NT2/D1 (cell line): Measurements from ENCODE around the gene GABRA5.
A peak's percentile ranks its signal among the peaks of the same experiment; 100 is the strongest.

ENCODE experiments used
- DNase-seq: peaks from one replicate; pipeline ENCODE4 v3.0.0-alpha.2; 2011; ENCODE audit warnings: low read depth, low spot score
- H3K27me3 ChIP-seq: 2 replicates; pipeline ENCODE4 v1.6.0; 2011; ENCODE audit warnings: mild to moderate bottlenecking; ENCODE audit not compliant: insufficient read length, insufficient read depth
- H3K36me3 ChIP-seq: 2 replicates; pipeline ENCODE4 v1.6.1; 2011; ENCODE audit warnings: mild to moderate bottlenecking, low read length, mixed read lengths; ENCODE audit not compliant: insufficient read depth, insufficient read length
- H3K4me1 ChIP-seq: 2 replicates; pipeline ENCODE4 v1.5.1; 2011; ENCODE audit not compliant: insufficient read depth, insufficient read length
- H3K4me3 ChIP-seq: 2 replicates; pipeline ENCODE4 v1.5.1; 2011; ENCODE audit warnings: low read depth; ENCODE audit not compliant: insufficient read length
- H3K9ac ChIP-seq: 2 replicates; pipeline ENCODE4 v1.6.0; 2011; ENCODE audit warnings: low read depth; ENCODE audit not compliant: insufficient read length
- H3K9me3 ChIP-seq: 2 replicates; pipeline ENCODE4 v1.5.1; 2011; ENCODE audit warnings: mild to moderate bottlenecking, low read length; ENCODE audit not compliant: insufficient read depth
- SUZ12 ChIP-seq: IDR thresholded peaks from 2 replicates; pipeline ENCODE4 v1.6.1; 2011; ENCODE audit not compliant: insufficient read length, insufficient read depth; ENCODE audit errors: extremely low read depth
- YY1 ChIP-seq: IDR thresholded peaks from 2 replicates; pipeline ENCODE4 v1.6.1; 2011; ENCODE audit not compliant: insufficient read length, insufficient read depth
- ZNF274 ChIP-seq: IDR thresholded peaks from 2 replicates; pipeline ENCODE4 v1.6.1; 2011; ENCODE audit warnings: mild to moderate bottlenecking, low read depth, low read length

The GABRA5 gene

GRCh38 chr15:26945046-26945445 lies 78.2 kb downstream of the GABRA5 start:
- Histone ChIP-seq H3K36me3 (peaks cover 25% of the 10 kb centered on the region), H3K27me3 (no peaks in the 10 kb centered on the region), H3K4me3 (no peak overlapping the region), H3K9ac (no peak overlapping the region), H3K4me1 (no peaks in the 10 kb centered on the region), H3K9me3 (no peaks in the 10 kb centered on the region)
- DNase-seq, result no peak
- TF ChIP-seq SUZ12, result no peak
- TF ChIP-seq ZNF274, result no peak
- no peak for TF ChIP-seq YY1

GRCh38 chr15:26950001-26950400 lies 83.1 kb downstream of the GABRA5 start:
- Histone ChIP-seq H3K27me3 (no peaks in the 10 kb centered on the region), H3K4me1 (no peaks in the 10 kb centered on the region), H3K9ac (no peak overlapping the region), H3K36me3 (no peaks in the 10 kb centered on the region), H3K4me3 (no peak overlapping the region), H3K9me3 (peaks cover 5% of the 10 kb centered on the region; the same call in 1 of the 2 replicates)
- TF ChIP-seq SUZ12 (no peak), ZNF274 (no peak)
- DNase-seq, result no peak

GRCh38 chr15:26954403-26954802 lies 87.5 kb downstream of the GABRA5 start:
- Histone ChIP-seq H3K4me1 (no peaks in the 10 kb centered on the region), H3K9me3 (peaks cover 5% of the 10 kb centered on the region; the same call in 1 of the 2 replicates), H3K36me3 (no peaks in the 10 kb centered on the region), H3K9ac (no peak overlapping the region), H3K4me3 (no peak overlapping the region), H3K27me3 (no peaks in the 10 kb centered on the region)
- no peak for TF ChIP-seq YY1
- no peak for TF ChIP-seq ZNF274
- no peak for DNase-seq

- no peak for TF ChIP-seq YY1
- TF ChIP-seq ZNF274, result no peak
- no peak for TF ChIP-seq SUZ12
- Histone ChIP-seq H3K36me3 (no peaks in the 10 kb centered on the region), H3K4me1 (peaks cover 5% of the 10 kb centered on the region), H3K4me3 (peak overlapping the region; percentile 70), H3K9me3 (no peaks in the 10 kb centered on the region), H3K27me3 (peaks cover 49% of the 10 kb centered on the region), H3K9ac (peak overlapping the region; percentile 79)
- peak; percentile 58 for DNase-seq
Measured at GRCh38 chr15:26967719-26968269, 100.9 kb downstream of the GABRA5 start.

- DNase-seq, result no peak
- peaks cover 53% of the 10 kb centered on the region for H3K27me3 ChIP-seq
- no peak overlapping the region for H3K4me3 ChIP-seq
- TF ChIP-seq ZNF274 (no peak), YY1 (no peak), SUZ12 (no peak)
- no peak overlapping the region for H3K9ac ChIP-seq
- no peaks in the 10 kb centered on the region for H3K36me3 ChIP-seq
- peaks cover 5% of the 10 kb centered on the region for H3K4me1 ChIP-seq
- no peaks in the 10 kb centered on the region for H3K9me3 ChIP-seq
Measured at GRCh38 chr15:26968806-26969205, 101.9 kb downstream of the GABRA5 start.

DNA sequence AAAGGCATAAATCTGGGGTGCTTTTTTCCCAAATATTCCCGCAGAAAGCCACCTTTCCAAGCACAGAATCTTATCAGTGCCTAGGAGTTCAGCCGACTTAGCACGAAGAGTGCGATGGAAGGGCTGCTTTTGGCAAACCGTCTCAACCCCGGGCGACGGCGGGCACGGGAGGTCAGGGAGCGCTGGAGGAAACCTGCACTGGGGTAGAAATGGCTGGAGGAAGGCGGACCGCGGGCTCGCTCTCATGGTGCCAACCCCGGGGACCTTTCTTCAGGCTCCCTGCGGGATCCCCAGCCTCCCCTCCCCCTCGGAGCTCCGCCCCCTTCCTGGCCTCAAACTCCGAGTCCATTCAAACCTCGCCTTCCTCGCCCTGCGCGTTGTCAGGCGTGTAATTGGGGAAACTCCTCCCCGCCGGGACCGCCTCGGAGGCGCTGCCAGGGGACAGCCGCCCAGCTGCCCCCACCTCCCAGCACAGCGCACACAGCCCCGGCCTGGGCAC lies 103.9 kb downstream of the GABRA5 start, which contains the start of gene GABRG3:
Gene GABRG3 (plus strand): TSS at position 470 of the 499 bp plus-strand sequence.
- H3K9ac ChIP-seq, result peak within 1 kb of the TSS; percentile 67
- H3K9me3 ChIP-seq, result no peaks in the 10 kb centered on the region
- DNase-seq, result no peak
- H3K36me3 ChIP-seq, result no peaks in the 10 kb centered on the region
- peak within 1 kb of the TSS; percentile 57 for H3K4me3 ChIP-seq
- peaks cover 53% of the 10 kb centered on the region for H3K27me3 ChIP-seq
- TF ChIP-seq ZNF274 (no peak), YY1 (no peak), SUZ12 (no peak)
- H3K4me1 ChIP-seq, result peaks cover 5% of the 10 kb centered on the region

DNA sequence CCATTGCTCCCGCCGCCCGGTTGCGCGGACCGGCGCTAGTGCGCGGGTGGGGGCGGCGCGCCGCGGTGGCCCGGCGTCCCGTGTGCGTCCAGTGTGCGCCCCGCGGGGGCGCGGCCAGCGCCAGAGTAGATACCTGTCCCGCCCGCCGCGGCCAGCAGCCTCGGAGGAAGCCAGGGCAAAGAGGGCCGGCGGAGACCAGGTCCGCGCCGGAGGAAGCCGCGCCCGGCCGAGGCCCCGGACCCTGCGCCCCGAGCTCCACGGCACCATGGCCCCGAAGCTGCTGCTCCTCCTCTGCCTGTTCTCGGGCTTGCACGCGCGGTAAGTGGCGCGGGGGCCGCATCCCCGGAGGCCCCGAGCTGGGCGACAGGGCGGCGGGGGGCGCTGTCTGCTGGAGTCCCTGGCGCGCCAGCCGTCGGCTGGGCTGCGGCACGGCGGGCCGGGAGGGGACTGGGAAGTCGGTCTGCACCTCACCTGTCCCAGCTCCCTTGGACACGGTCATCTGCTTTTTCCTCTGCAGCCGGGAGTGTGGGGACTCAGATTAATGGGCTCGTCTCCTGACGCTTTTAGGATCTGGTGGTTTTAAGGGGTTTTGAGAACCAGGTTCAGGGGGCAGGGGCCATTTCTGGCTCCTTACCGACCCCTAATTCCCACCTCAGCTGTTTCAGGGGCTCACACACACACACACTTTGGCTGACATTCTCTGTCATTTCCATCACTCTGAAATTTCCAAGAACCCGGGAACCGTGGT lies 104.6 kb downstream of the GABRA5 start:
- peaks cover 5% of the 10 kb centered on the region for H3K4me1 ChIP-seq
- peak overlapping the region; percentile 57 for H3K4me3 ChIP-seq
- no peak for DNase-seq
- H3K9ac ChIP-seq, result peak overlapping the region; percentile 67
- H3K36me3 ChIP-seq, result no peaks in the 10 kb centered on the region
- no peaks in the 10 kb centered on the region for H3K9me3 ChIP-seq
- H3K27me3 ChIP-seq, result peaks cover 53% of the 10 kb centered on the region
- TF ChIP-seq SUZ12 (no peak), YY1 (no peak), ZNF274 (no peak)
